ENCODE measurements around the gene GALNT2.

GALNT2 gene

GRCh38 chr1:230072866-230073265 is 5.8 kb downstream of the GALNT2 start:
- Histone ChIP-seq H2BK15ac (replicated peaks; ENCODE audit: low read depth) (no peak overlapping the region), H3K9ac (ENCODE audit: low read length) (no peak overlapping the region)

DNA sequence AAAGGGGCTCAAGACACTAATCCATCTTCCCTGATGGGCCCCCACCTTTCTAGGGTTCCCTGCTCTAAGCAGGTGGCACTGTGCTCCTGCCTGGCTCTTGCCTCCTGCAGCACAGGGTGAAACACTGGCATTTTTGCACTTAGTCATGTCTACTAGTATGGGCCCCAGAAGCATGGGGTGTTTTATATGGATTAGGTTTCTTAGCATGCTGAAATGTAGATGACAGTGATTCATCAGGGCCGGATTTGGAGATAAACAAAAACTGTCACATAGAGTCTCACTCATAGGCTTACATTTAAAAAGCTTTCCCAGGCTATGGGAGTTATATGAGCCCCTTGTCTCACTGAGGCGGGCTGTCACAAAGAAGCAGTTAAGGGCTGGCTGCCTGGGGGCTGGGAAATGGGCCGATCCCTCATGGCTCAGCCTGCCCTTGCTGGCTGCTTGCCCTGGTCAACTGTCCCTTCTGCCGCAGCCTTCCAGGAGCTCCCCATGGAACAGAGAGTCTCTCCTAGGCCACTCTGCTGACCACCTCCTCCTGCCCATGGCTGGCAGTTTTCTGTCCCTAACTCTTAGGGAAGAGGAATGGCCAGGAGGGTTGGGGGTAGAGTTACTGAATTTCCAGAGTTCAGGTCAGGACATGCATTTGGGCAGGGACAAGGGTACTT is 6.5 kb downstream of the GALNT2 start:
- H3K9ac ChIP-seq (ENCODE audit: low read length), result no peak overlapping the region
- no peak overlapping the region for H3K4ac ChIP-seq (ENCODE audit: low read depth, low read length)
- H3K18ac ChIP-seq (ENCODE audit: low read length), result no peak overlapping the region
- H3K4me2 ChIP-seq (ENCODE audit: low read length), result no peak overlapping the region
- no peak overlapping the region for H4K5ac ChIP-seq (ENCODE audit: low read length)
- H2BK120ac ChIP-seq (ENCODE audit: low read depth, low read length), result no peak overlapping the region
- H3K27ac ChIP-seq (ENCODE audit: low read depth, low read length), result no peak overlapping the region
- no peaks in the 10 kb centered on the region for H3K36me3 ChIP-seq (ENCODE audit: control insufficient read depth, insufficient read depth, low read length)
- H2BK15ac ChIP-seq (replicated peaks; ENCODE audit: low read depth), result no peak overlapping the region
- peaks cover 39% of the 10 kb centered on the region for H3K79me1 ChIP-seq (ENCODE audit: low read length)
- H3K4me1 ChIP-seq (ENCODE audit: control insufficient read depth, low read depth, low read length), result peaks cover 6% of the 10 kb centered on the region
- peaks cover 35% of the 10 kb centered on the region for H3K79me2 ChIP-seq (ENCODE audit: control insufficient read depth, insufficient read depth, low read length)
- DNase-seq, result no peak
- no peak overlapping the region for H2BK5ac ChIP-seq (ENCODE audit: low read length)
- no peak overlapping the region for H3K56ac ChIP-seq (ENCODE audit: low read length)
- H2AK5ac ChIP-seq (ENCODE audit: low read length), result no peak overlapping the region
- no peaks in the 10 kb centered on the region for H3K27me3 ChIP-seq (ENCODE audit: insufficient read depth, low read length, poor library complexity)
- no peak overlapping the region for H4K8ac ChIP-seq (ENCODE audit: low read depth, low read length)
- WGBS (ENCODE audit: extremely low coverage, insufficient coverage, low lambda C conversion rate), result no CpG with 5 or more reads among the region's 4 CpGs
- H3K4me3 ChIP-seq (ENCODE audit: low read length), result no peak overlapping the region
- H3K23ac ChIP-seq (ENCODE audit: low read length), result no peak overlapping the region

More at GRCh38 chr1:230072866-230073265, 5.8 kb downstream of the GALNT2 start:
- no peak overlapping the region for H3K23ac ChIP-seq (ENCODE audit: low read length)
- H3K27ac ChIP-seq (ENCODE audit: low read depth, low read length), result no peak overlapping the region
- no peak overlapping the region for H4K5ac ChIP-seq (ENCODE audit: low read length)
- H2BK120ac ChIP-seq (ENCODE audit: low read depth, low read length), result no peak overlapping the region
- no peak overlapping the region for H4K8ac ChIP-seq (ENCODE audit: low read depth, low read length)
- peaks cover 38% of the 10 kb centered on the region for H3K79me1 ChIP-seq (ENCODE audit: low read length)
- H2BK5ac ChIP-seq (ENCODE audit: low read length), result no peak overlapping the region
- no peak overlapping the region for H3K56ac ChIP-seq (ENCODE audit: low read length)
- peaks cover 33% of the 10 kb centered on the region for H3K79me2 ChIP-seq (ENCODE audit: control insufficient read depth, insufficient read depth, low read length)
- no peak overlapping the region for H3K18ac ChIP-seq (ENCODE audit: low read length)
- H3K4me1 ChIP-seq (ENCODE audit: control insufficient read depth, low read depth, low read length), result peaks cover 7% of the 10 kb centered on the region
- no peak overlapping the region for H2AK5ac ChIP-seq (ENCODE audit: low read length)
- H3K4me3 ChIP-seq (ENCODE audit: low read length), result no peak overlapping the region
- no peak overlapping the region for H3K4ac ChIP-seq (ENCODE audit: low read depth, low read length)
- no peak for DNase-seq
- H3K27me3 ChIP-seq (ENCODE audit: insufficient read depth, low read length, poor library complexity), result no peaks in the 10 kb centered on the region
- no peak overlapping the region for H3K4me2 ChIP-seq (ENCODE audit: low read length)
- no CpG with 5 or more reads among the region's 1 CpG for WGBS (ENCODE audit: extremely low coverage, insufficient coverage, low lambda C conversion rate)
- H3K36me3 ChIP-seq (ENCODE audit: control insufficient read depth, insufficient read depth, low read length), result no peaks in the 10 kb centered on the region

GRCh38 chr1:230074270-230074669 is 7.2 kb downstream of the GALNT2 start:
- no peak overlapping the region for H3K18ac ChIP-seq (ENCODE audit: low read length)
- H3K56ac ChIP-seq (ENCODE audit: low read length), result no peak overlapping the region
- peaks cover 34% of the 10 kb centered on the region for H3K79me2 ChIP-seq (ENCODE audit: control insufficient read depth, insufficient read depth, low read length)
- no peak overlapping the region for H3K4me2 ChIP-seq (ENCODE audit: low read length)
- H2BK15ac ChIP-seq (replicated peaks; ENCODE audit: low read depth), result no peak overlapping the region
- H3K27me3 ChIP-seq (ENCODE audit: insufficient read depth, low read length, poor library complexity), result no peaks in the 10 kb centered on the region
- no peak overlapping the region for H4K8ac ChIP-seq (ENCODE audit: low read depth, low read length)
- no peak overlapping the region for H3K4me3 ChIP-seq (ENCODE audit: low read length)
- H2AK5ac ChIP-seq (ENCODE audit: low read length), result no peak overlapping the region
- H4K5ac ChIP-seq (ENCODE audit: low read length), result no peak overlapping the region
- no peak for DNase-seq
- no peak overlapping the region for H2BK120ac ChIP-seq (ENCODE audit: low read depth, low read length)
- no CpG with 5 or more reads among the region's 4 CpGs for WGBS (ENCODE audit: extremely low coverage, insufficient coverage, low lambda C conversion rate)
- no peak overlapping the region for H3K4ac ChIP-seq (ENCODE audit: low read depth, low read length)
- H3K27ac ChIP-seq (ENCODE audit: low read depth, low read length), result no peak overlapping the region
- no peaks in the 10 kb centered on the region for H3K36me3 ChIP-seq (ENCODE audit: control insufficient read depth, insufficient read depth, low read length)
- no peak overlapping the region for H3K23ac ChIP-seq (ENCODE audit: low read length)
- H3K9ac ChIP-seq (ENCODE audit: low read length), result no peak overlapping the region
- no peak overlapping the region for H2BK5ac ChIP-seq (ENCODE audit: low read length)
- peaks cover 40% of the 10 kb centered on the region for H3K79me1 ChIP-seq (ENCODE audit: low read length)
- H3K4me1 ChIP-seq (ENCODE audit: control insufficient read depth, low read depth, low read length), result peaks cover 2% of the 10 kb centered on the region

- Histone ChIP-seq H3K23ac (ENCODE audit: low read length) (no peak overlapping the region), H2BK5ac (ENCODE audit: low read length) (no peak overlapping the region), H3K56ac (ENCODE audit: low read length) (no peak overlapping the region), H3K36me3 (ENCODE audit: control insufficient read depth, insufficient read depth, low read length) (no peaks in the 10 kb centered on the region), H2BK15ac (replicated peaks; ENCODE audit: low read depth) (no peak overlapping the region), H3K79me2 (ENCODE audit: control insufficient read depth, insufficient read depth, low read length) (peaks cover 35% of the 10 kb centered on the region), H3K4me1 (ENCODE audit: control insufficient read depth, low read depth, low read length) (peaks cover 2% of the 10 kb centered on the region), H3K18ac (ENCODE audit: low read length) (no peak overlapping the region), H3K79me1 (ENCODE audit: low read length) (peaks cover 43% of the 10 kb centered on the region), H3K4ac (ENCODE audit: low read depth, low read length) (no peak overlapping the region), H4K5ac (ENCODE audit: low read length) (no peak overlapping the region), H2AK5ac (ENCODE audit: low read length) (no peak overlapping the region), H2BK120ac (ENCODE audit: low read depth, low read length) (no peak overlapping the region), H3K4me2 (ENCODE audit: low read length) (no peak overlapping the region), H3K4me3 (ENCODE audit: low read length) (no peak overlapping the region), H3K27me3 (ENCODE audit: insufficient read depth, low read length, poor library complexity) (no peaks in the 10 kb centered on the region), H4K8ac (ENCODE audit: low read depth, low read length) (no peak overlapping the region), H3K27ac (ENCODE audit: low read depth, low read length) (no peak overlapping the region), H3K9ac (ENCODE audit: low read length) (no peak overlapping the region)
- no peak for DNase-seq
- WGBS (ENCODE audit: extremely low coverage, insufficient coverage, low lambda C conversion rate), result no CpG with 5 or more reads among the region's 2 CpGs
Observed at GRCh38 chr1:230074762-230075161, 7.7 kb downstream of the GALNT2 start.

DNA sequence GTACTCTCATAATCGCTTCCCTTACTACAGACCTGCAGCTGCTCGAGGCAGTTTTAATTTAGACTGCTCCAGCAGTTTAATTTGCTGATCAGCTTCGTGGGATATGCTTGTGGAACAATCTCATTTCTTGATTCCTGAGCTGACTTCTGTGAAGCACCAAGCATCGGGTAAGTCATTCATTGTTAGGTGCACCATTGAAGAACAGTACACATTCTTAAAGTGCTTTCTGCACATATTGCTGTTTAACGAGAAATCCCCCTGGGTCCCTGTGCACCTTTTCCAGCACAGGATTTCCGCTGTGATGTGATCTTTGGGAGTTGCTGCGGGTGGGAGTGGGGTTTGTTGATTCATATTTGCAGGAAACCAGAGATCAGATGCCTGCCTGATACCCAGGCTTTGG is 9.1 kb downstream of the GALNT2 start:
- no peak overlapping the region for H4K8ac ChIP-seq (ENCODE audit: low read depth, low read length)
- no peak overlapping the region for H2BK15ac ChIP-seq (replicated peaks; ENCODE audit: low read depth)
- no peak overlapping the region for H3K23ac ChIP-seq (ENCODE audit: low read length)
- no peaks in the 10 kb centered on the region for H3K27me3 ChIP-seq (ENCODE audit: insufficient read depth, low read length, poor library complexity)
- H3K4me3 ChIP-seq (ENCODE audit: low read length), result no peak overlapping the region
- H3K9ac ChIP-seq (ENCODE audit: low read length), result no peak overlapping the region
- no peak for DNase-seq
- H3K4ac ChIP-seq (ENCODE audit: low read depth, low read length), result no peak overlapping the region
- H3K4me1 ChIP-seq (ENCODE audit: control insufficient read depth, low read depth, low read length), result peaks cover 2% of the 10 kb centered on the region
- H3K27ac ChIP-seq (ENCODE audit: low read depth, low read length), result no peak overlapping the region
- no peak overlapping the region for H3K56ac ChIP-seq (ENCODE audit: low read length)
- H3K36me3 ChIP-seq (ENCODE audit: control insufficient read depth, insufficient read depth, low read length), result no peaks in the 10 kb centered on the region
- WGBS (ENCODE audit: extremely low coverage, insufficient coverage, low lambda C conversion rate), result no CpG with 5 or more reads among the region's 7 CpGs
- peaks cover 41% of the 10 kb centered on the region for H3K79me1 ChIP-seq (ENCODE audit: low read length)
- H3K79me2 ChIP-seq (ENCODE audit: control insufficient read depth, insufficient read depth, low read length), result peaks cover 36% of the 10 kb centered on the region
- no peak overlapping the region for H2AK5ac ChIP-seq (ENCODE audit: low read length)
- H3K4me2 ChIP-seq (ENCODE audit: low read length), result no peak overlapping the region
- H2BK5ac ChIP-seq (ENCODE audit: low read length), result no peak overlapping the region
- no peak overlapping the region for H3K18ac ChIP-seq (ENCODE audit: low read length)
- no peak overlapping the region for H4K5ac ChIP-seq (ENCODE audit: low read length)
- no peak overlapping the region for H2BK120ac ChIP-seq (ENCODE audit: low read depth, low read length)

DNA sequence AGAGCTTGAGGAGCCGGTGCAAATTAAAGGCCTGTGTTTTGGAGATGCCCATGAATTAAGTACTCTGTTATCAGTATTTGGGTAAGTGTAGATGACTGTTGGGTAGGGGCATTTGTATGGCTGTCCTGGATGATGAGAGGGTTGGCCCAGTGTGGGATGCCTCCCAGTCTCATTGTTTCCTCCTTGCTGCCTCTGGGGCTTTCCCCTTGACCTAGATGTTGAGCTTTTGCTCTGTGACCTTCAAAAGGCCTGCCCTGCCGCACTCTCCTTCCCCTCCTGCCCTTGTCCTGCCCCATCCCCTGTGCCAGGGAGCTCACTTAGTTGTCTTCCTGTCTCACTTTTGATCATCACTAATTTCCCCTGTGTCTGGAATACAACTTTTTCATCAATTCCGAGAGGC is 10.0 kb downstream of the GALNT2 start:
- Histone ChIP-seq H3K4me3 (ENCODE audit: low read length) (no peak overlapping the region), H3K18ac (ENCODE audit: low read length) (no peak overlapping the region), H4K5ac (ENCODE audit: low read length) (no peak overlapping the region), H3K79me2 (ENCODE audit: control insufficient read depth, insufficient read depth, low read length) (peaks cover 36% of the 10 kb centered on the region), H2BK5ac (ENCODE audit: low read length) (no peak overlapping the region), H3K36me3 (ENCODE audit: control insufficient read depth, insufficient read depth, low read length) (no peaks in the 10 kb centered on the region), H3K27ac (ENCODE audit: low read depth, low read length) (no peak overlapping the region), H3K9ac (ENCODE audit: low read length) (no peak overlapping the region), H2BK120ac (ENCODE audit: low read depth, low read length) (no peak overlapping the region), H3K23ac (ENCODE audit: low read length) (no peak overlapping the region), H3K4me1 (ENCODE audit: control insufficient read depth, low read depth, low read length) (peaks cover 2% of the 10 kb centered on the region), H2BK15ac (replicated peaks; ENCODE audit: low read depth) (no peak overlapping the region), H3K4ac (ENCODE audit: low read depth, low read length) (no peak overlapping the region), H3K4me2 (ENCODE audit: low read length) (no peak overlapping the region), H3K79me1 (ENCODE audit: low read length) (peaks cover 42% of the 10 kb centered on the region), H3K56ac (ENCODE audit: low read length) (no peak overlapping the region), H2AK5ac (ENCODE audit: low read length) (no peak overlapping the region), H4K8ac (ENCODE audit: low read depth, low read length) (no peak overlapping the region), H3K27me3 (ENCODE audit: insufficient read depth, low read length, poor library complexity) (no peaks in the 10 kb centered on the region)
- no peak for DNase-seq
- whole genome bisulfite sequencing (ENCODE audit: extremely low coverage, insufficient coverage, low lambda C conversion rate), result no CpG with 5 or more reads among the region's 3 CpGs

Data from mesendoderm (in vitro differentiated cells).